Hepatocyte (in vitro differentiated cells): ENCODE results near the gene CDKN1A.

ENCODE experiments used
- EZH2 ChIP-seq: fragments of 200-600 bp; sonication (generic); IDR thresholded peaks from 2 replicates; pipeline ENCODE4 v1.6.1; 2016; ENCODE audit warnings: antibody characterized with exemption, mild to moderate bottlenecking, borderline replicate concordance
- EZH2phosphoT487 ChIP-seq: fragments of 200-600 bp; sonication (generic); IDR thresholded peaks from one replicate; pipeline ENCODE4 v1.6.1; 2018; ENCODE audit warnings: antibody characterized with exemption, mild to moderate bottlenecking, low read depth, moderate library complexity; ENCODE audit not compliant: unreplicated experiment, severe bottlenecking
- TF ChIP-seq, protein P1 (sequence below): fragments of 200-600 bp; sonication (generic); IDR thresholded peaks from 2 replicates; pipeline ENCODE4 v1.5.1; 2016; ENCODE audit warnings: antibody characterized with exemption, mild to moderate bottlenecking; ENCODE audit not compliant: poor library complexity

DNA sequence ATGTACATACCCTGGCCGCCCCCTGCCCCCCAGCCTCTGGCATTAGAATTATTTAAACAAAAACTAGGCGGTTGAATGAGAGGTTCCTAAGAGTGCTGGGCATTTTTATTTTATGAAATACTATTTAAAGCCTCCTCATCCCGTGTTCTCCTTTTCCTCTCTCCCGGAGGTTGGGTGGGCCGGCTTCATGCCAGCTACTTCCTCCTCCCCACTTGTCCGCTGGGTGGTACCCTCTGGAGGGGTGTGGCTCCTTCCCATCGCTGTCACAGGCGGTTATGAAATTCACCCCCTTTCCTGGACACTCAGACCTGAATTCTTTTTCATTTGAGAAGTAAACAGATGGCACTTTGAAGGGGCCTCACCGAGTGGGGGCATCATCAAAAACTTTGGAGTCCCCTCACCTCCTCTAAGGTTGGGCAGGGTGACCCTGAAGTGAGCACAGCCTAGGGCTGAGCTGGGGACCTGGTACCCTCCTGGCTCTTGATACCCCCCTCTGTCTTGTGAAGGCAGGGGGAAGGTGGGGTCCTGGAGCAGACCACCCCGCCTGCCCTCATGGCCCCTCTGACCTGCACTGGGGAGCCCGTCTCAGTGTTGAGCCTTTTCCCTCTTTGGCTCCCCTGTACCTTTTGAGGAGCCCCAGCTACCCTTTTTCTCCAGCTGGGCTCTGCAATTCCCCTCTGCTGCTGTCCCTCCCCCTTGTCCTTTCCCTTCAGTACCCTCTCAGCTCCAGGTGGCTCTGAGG is 7.6 kb downstream of the CDKN1A start:
- TF ChIP-seq, protein P1, sequence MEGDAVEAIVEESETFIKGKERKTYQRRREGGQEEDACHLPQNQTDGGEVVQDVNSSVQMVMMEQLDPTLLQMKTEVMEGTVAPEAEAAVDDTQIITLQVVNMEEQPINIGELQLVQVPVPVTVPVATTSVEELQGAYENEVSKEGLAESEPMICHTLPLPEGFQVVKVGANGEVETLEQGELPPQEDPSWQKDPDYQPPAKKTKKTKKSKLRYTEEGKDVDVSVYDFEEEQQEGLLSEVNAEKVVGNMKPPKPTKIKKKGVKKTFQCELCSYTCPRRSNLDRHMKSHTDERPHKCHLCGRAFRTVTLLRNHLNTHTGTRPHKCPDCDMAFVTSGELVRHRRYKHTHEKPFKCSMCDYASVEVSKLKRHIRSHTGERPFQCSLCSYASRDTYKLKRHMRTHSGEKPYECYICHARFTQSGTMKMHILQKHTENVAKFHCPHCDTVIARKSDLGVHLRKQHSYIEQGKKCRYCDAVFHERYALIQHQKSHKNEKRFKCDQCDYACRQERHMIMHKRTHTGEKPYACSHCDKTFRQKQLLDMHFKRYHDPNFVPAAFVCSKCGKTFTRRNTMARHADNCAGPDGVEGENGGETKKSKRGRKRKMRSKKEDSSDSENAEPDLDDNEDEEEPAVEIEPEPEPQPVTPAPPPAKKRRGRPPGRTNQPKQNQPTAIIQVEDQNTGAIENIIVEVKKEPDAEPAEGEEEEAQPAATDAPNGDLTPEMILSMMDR, result no peak
- TF ChIP-seq EZH2 (no peak), EZH2phosphoT487 (no peak)
